Stimulated activated naive CD8-positive, alpha-beta T cell treated with anti-CD3 and anti-CD28 coated beads, Interleukin-15, amount 100 ng/mL, for 72 hours (primary cell): ENCODE results near the gene CHI3L1.
A peak's percentile ranks its signal among the peaks of the same experiment; 100 is the strongest.

Experiments
- ATAC-seq: fragments of 150-1000 bp; cut with Tn5 transposase; 2 replicates; pipeline ENCODE4 v1.10.0; 2021; ENCODE audit warnings: mild to moderate bottlenecking, moderate library complexity
- DNase-seq, 2 donors: peaks; one replicate each; pipeline ENCODE4 v3.0.0; 2021 to 2022
- H3K27ac Mint-ChIP-seq, 2 donors: one replicate each; pipeline ENCODE4 v1.8.0; 2022; ENCODE audit warnings: mild to moderate bottlenecking in 2 of 2, mixed read lengths in 2 of 2, moderate library complexity in 2 of 2
- H3K27me3 Mint-ChIP-seq: one replicate; pipeline ENCODE4 v1.8.0; 2022; ENCODE audit warnings: mixed read lengths
- H3K4me1 Mint-ChIP-seq: one replicate; pipeline ENCODE4 v1.8.0; 2022; ENCODE audit warnings: mild to moderate bottlenecking, mixed read lengths
- H3K4me3 Mint-ChIP-seq, 2 donors: one replicate each; pipeline ENCODE4 v1.8.0; 2022; ENCODE audit warnings: mild to moderate bottlenecking in 2 of 2, mixed read lengths in 2 of 2, moderate library complexity in 1 of 2
- H3K9me3 Mint-ChIP-seq, 2 donors: one replicate each; pipeline ENCODE4 v1.8.0; 2022; ENCODE audit warnings: mixed read lengths in 2 of 2

Gene CHI3L1

DNA sequence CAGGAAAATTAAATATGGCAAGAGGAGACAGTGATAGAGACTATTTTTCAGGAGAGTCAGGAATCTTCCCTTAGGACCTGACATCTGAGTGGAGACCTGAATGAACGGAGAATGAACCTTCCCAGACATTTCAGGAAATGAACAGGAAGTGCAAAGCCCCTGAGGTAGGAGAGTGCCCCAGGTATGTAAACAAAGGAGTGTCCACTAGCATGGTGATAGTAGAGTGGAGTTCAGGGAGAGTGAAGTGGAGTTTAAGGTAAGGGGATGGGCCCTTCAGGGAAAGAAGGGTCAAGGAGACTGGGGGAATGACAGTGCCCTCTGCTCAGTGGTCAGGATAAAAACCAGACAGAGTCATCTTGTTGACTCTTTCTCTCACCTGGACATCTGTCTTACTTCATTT is 30.2 kb downstream of the CHI3L1 start:
- no peak overlapping the region for H3K4me3 Mint-ChIP-seq
- H3K9me3 Mint-ChIP-seq, result peaks cover 0 to 6% of the 10 kb centered on the region in 2 donors
- ATAC-seq (no peak), DNase-seq (no peak)
- H3K27me3 Mint-ChIP-seq, result peaks cover 11% of the 10 kb centered on the region
- H3K27ac Mint-ChIP-seq, result no peak overlapping the region
- H3K4me1 Mint-ChIP-seq, result no peaks in the 10 kb centered on the region

DNA sequence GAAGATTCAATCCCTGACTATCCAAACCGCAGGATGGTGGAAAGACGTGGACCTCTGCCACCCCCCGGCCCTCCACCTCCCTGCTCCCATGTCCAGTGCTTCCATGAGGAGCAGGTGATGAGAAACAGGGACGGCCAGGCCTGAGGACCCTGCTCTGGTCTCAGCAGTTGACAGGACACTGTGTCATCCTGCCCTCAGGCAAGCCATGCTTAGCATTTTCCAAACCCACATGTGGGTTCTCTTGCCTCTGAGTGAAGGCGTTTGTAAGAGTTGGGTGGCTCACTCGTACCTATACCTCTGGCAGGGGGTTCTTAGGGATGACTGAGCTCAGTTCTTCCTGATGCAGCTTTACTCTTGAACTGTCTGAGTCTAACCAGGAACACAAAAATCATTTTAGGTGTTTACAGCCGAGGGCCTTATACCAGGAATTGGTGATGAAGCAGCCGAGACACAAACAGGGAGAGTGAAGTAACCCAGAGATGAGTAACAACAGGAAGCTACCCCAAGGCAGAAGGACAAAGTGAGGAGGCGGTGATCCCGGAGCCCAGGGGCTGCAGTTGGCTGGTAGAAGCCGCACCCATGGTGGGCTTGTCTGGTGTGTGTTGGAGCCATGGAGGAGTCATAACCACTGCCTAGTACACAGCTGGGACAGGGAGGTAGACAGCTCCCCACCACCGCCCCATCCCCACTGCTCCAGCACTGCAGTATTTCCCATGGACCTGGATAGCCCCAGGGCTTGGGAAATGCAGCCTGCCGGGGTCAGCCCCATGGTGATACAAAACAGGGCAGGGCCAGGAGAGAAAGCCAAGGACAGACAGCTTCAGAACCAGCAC is 32.3 kb downstream of the CHI3L1 start:
- no peaks in the 10 kb centered on the region for H3K4me1 Mint-ChIP-seq
- peaks cover 4% of the 10 kb centered on the region for H3K27me3 Mint-ChIP-seq
- no peak for ATAC-seq
- DNase-seq, result no peak
- no peak overlapping the region for H3K27ac Mint-ChIP-seq
- H3K9me3 Mint-ChIP-seq, result peaks cover 0 to 5% of the 10 kb centered on the region in 2 donors
- no peak overlapping the region for H3K4me3 Mint-ChIP-seq

DNA sequence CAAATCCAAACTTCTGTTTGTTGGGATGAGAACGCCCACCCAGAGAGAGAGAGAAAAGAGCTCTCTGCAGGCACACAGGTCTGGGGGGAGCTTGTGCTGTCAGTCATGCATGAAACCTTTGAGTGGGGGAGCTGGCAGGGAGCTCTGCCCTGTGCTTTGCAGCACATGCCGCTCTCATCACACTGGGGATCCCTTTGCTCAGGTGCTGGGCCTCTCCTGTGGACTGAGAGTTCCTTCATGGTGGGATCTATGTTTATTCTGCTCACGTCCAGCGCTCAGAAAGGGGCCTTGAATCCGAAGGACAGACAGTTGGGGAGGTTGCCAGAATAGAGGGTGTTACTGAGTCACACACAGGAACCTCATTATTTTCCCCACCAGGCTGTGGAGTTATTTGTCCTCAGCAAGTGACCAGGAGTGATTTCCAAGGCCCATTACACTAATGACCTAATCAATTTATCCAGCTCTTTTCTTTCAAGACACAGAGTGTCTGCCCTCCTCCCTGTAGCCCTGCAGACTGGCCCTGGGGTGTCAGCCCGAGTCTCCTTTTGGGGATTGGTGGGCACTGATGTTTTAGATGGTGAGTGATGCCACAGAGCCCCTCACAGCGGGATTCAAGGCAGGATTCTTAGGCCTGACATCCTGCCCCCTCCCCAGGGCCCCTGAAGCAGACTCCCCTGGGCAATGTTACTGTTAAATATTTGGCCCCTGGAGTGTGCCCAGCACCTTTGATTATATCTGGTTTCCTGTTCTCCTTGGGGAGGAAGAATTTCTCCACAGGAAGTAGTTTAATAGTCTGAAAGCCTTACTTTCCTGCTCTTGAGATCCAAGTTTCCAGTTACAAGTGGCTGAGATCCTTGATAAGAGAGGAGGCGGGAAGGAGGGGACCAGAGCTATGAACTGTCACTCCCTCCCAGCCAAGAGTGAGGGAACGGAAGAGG is 33.2 kb downstream of the CHI3L1 start:
- H3K27me3 Mint-ChIP-seq, result no peaks in the 10 kb centered on the region
- H3K4me1 Mint-ChIP-seq, result no peaks in the 10 kb centered on the region
- H3K9me3 Mint-ChIP-seq, result no peaks in the 10 kb centered on the region
- no peak overlapping the region for H3K4me3 Mint-ChIP-seq
- no peak for DNase-seq
- peak overlapping the region in 1 of 2 donors; percentile 27 for H3K27ac Mint-ChIP-seq
- no peak for ATAC-seq

- H3K4me1 Mint-ChIP-seq, result no peaks in the 10 kb centered on the region
- no peaks in the 10 kb centered on the region for H3K9me3 Mint-ChIP-seq
- no peak for DNase-seq
- no peak for ATAC-seq
- no peak overlapping the region for H3K4me3 Mint-ChIP-seq
- no peaks in the 10 kb centered on the region for H3K27me3 Mint-ChIP-seq
- no peak overlapping the region for H3K27ac Mint-ChIP-seq
Measured at GRCh38 chr1:203152158-203153034, 34.1 kb downstream of the CHI3L1 start.

DNA sequence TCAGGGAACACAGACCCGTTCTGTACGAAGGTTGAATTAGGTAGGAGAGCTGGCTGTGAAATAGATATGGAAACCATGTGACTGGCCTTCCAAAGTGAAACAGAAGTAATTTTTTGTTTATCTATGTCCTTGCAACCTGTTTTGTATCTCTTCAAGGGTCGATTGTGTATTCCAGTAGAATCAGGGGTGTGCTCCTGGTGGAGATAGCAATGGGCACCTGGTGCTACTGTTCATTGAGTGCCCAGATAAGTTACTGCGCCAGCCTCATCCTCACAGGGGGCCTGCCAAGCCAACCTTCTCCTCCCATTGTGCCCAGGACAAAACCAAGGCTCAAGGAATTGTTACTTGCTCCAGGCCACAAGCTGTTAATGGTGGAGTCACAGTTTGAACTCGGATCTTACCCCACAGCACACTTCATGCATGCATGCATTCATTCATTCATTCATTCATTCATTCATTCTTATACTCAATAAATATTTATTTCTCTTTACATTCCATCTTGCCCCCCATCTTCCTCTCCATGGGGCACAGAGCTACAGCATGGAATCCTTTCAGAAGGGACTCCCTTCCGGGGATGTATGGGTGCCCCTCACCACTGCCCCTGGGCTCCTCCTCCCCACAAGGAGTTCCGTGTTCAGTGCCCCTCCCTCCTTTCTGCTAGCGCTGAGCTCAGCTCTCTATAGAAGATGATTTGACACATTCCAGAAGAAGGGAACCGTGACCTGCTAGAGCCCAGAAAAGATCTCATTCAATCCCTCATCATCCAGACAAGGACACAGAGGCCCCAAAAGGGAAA is 34.9 kb downstream of the CHI3L1 start:
- Mint-ChIP-seq H3K27ac (no peak overlapping the region), H3K27me3 (no peaks in the 10 kb centered on the region), H3K4me1 (no peaks in the 10 kb centered on the region), H3K9me3 (no peaks in the 10 kb centered on the region), H3K4me3 (no peak overlapping the region)
- DNase-seq (no peak), ATAC-seq (no peak)

DNA sequence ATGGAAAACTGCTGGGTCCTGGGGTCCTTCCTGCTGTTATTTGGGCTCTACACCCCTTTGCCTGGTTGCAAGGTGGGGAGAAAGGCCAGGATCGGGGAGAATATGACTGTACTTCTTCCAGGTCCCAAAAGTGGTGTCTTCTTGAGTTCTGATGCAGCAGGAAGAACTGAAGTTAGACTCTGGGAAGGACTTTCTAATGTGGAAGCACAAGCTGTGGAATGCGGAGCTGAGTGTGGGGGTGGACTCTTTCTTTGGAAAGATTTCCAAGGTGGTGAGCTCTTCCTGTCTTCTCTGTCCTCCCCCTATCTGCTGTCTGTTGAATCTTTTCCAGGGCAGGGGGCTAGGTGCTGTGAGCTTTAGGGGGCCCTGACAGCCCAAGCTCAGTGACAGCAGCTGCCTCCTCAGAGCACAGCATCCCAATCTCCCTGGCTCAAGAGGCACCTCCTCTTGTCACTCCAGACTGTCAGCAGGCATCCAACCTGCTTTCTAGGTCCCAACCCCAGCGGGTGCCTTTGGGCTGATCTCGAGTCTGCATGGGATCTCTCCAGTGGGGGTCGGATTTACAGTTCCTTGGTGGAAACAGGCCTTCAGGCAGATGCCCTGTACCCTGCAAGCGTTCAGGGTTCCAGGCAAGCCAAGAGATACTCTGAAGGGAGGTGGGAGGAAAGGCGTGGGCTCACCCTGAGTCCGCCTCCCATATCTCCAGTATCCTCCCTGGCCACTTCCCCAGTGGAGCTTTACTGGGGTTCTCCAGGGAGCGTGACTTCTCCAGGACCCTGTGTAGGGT is 35.8 kb downstream of the CHI3L1 start:
- Mint-ChIP-seq H3K9me3 (no peaks in the 10 kb centered on the region), H3K4me1 (no peaks in the 10 kb centered on the region)

GRCh38 chr1:203149188-203149840 is 37.2 kb downstream of the CHI3L1 start:
- Mint-ChIP-seq H3K27ac (peak overlapping the region in 1 of 2 donors; percentile 74), H3K4me1 (no peaks in the 10 kb centered on the region), H3K4me3 (no peak overlapping the region), H3K27me3 (no peaks in the 10 kb centered on the region), H3K9me3 (no peaks in the 10 kb centered on the region)
- DNase-seq (no peak), ATAC-seq (no peak)

More for the DNA sequence above, 35.8 kb downstream of the CHI3L1 start:
- no peak for DNase-seq
- no peak overlapping the region for H3K4me3 Mint-ChIP-seq
- no peak for ATAC-seq
- H3K27ac Mint-ChIP-seq, result no peak overlapping the region
- H3K27me3 Mint-ChIP-seq, result no peaks in the 10 kb centered on the region

GRCh38 chr1:203148579-203148978 is 37.9 kb downstream of the CHI3L1 start:
- no peaks in the 10 kb centered on the region for H3K4me1 Mint-ChIP-seq
- H3K27me3 Mint-ChIP-seq, result no peaks in the 10 kb centered on the region
- H3K27ac Mint-ChIP-seq, result no peak overlapping the region
- no peaks in the 10 kb centered on the region for H3K9me3 Mint-ChIP-seq
- DNase-seq (no peak), ATAC-seq (no peak)
- no peak overlapping the region for H3K4me3 Mint-ChIP-seq

GRCh38 chr1:203148127-203148526 is 38.4 kb downstream of the CHI3L1 start:
- Mint-ChIP-seq H3K4me1 (no peaks in the 10 kb centered on the region), H3K9me3 (no peaks in the 10 kb centered on the region), H3K27ac (no peak overlapping the region), H3K27me3 (no peaks in the 10 kb centered on the region), H3K4me3 (no peak overlapping the region)
- ATAC-seq, result no peak
- no peak for DNase-seq

DNA sequence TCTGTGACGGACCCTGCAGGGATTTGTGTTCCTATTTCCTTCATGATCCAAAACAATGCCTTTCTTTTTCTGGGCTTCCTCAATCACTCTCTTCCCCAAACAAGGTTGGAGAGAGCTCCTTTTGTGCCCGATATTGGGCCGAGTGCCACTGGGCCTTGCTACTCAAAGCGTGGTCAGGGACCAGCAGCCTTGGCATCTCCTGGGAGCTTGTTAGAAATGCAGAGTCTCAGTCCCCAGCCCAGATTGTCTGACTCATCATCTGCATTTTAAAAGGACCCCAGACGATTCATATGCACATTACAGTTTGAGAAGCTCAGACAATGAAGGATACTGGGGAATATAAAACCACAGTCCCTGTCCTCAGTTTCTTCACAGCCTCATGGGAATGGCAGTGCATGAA is 39.1 kb downstream of the CHI3L1 start:
- Mint-ChIP-seq H3K27ac (no peak overlapping the region), H3K27me3 (no peaks in the 10 kb centered on the region), H3K9me3 (no peaks in the 10 kb centered on the region), H3K4me3 (no peak overlapping the region), H3K4me1 (no peaks in the 10 kb centered on the region)
- DNase-seq, result no peak
- ATAC-seq, result no peak

DNA sequence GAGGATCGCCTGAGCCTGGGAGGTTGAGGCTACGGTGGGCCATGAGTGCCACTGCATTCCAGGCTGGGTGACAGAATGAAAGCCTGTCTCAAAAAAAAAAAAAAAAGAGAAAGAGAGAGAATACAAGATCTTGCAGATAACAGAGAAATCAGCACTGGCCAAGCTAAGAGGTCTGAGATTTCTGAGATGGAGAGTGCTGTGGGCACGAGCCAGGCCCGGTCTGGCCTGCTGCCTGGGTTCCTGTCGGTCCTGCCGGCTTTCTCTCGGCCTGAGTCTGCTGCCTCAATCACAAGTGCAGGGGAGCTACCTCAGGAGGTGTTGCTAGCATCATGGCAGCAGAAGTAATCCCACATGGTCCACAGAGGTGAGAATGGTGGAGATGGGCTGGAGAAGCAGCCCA is 40.0 kb downstream of the CHI3L1 start:
- ATAC-seq (no peak), DNase-seq (no peak)
- no peaks in the 10 kb centered on the region for H3K9me3 Mint-ChIP-seq
- no peak overlapping the region for H3K4me3 Mint-ChIP-seq
- H3K27ac Mint-ChIP-seq, result no peak overlapping the region
- H3K4me1 Mint-ChIP-seq, result no peaks in the 10 kb centered on the region
- H3K27me3 Mint-ChIP-seq, result no peaks in the 10 kb centered on the region

DNA sequence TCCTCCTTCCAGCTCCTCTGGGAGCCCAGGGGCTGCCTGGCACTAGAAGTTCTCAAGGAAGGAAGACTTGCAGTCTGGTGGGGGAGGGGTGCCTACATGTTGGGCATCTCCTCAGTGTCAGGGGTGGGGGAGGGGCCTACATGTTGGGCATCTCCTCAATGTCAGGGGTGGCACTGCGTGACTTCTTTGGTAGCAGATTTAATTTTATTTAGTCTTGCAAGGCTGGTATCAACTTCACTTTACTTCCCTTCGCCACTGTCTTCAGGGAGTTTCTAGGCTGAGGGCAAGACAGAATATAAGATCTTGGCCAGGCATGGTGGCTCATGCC is 40.5 kb downstream of the CHI3L1 start:
- no peaks in the 10 kb centered on the region for H3K27me3 Mint-ChIP-seq
- no peak for DNase-seq
- H3K9me3 Mint-ChIP-seq, result no peaks in the 10 kb centered on the region
- no peaks in the 10 kb centered on the region for H3K4me1 Mint-ChIP-seq
- H3K27ac Mint-ChIP-seq, result no peak overlapping the region
- no peak overlapping the region for H3K4me3 Mint-ChIP-seq
- ATAC-seq, result no peak

- Mint-ChIP-seq H3K27me3 (no peaks in the 10 kb centered on the region), H3K27ac (no peak overlapping the region), H3K4me1 (no peaks in the 10 kb centered on the region), H3K4me3 (no peak overlapping the region), H3K9me3 (no peaks in the 10 kb centered on the region)
- ATAC-seq (no peak), DNase-seq (no peak)
Measured at GRCh38 chr1:203145321-203146041, 41.0 kb downstream of the CHI3L1 start.
